SK-N-SH (cell line): ENCODE data around the gene PSAP. TPM values are rescaled to one million over a fixed set of nuclear protein-coding genes. Genes with fewer than 3 reads are reported as not detected.

Experiments
- CTCF ChIA-PET: fragments of 300-600, 350-600 bp; formaldehyde crosslinking; extraction: SDS; loops from one replicate; lab custom pipeline; 2021; lab: Yijun Ruan, JAX
- POLR2A ChIA-PET: fragments of 350-600 bp; sonication (Branson Sonifier 250); formaldehyde crosslinking; extraction: SDS; loops from one replicate; lab custom pipeline; 2020; ENCODE audit warnings: antibody characterized with exemption, inconsistent platforms; lab: Yijun Ruan, JAX
- DNase-seq: peaks from one replicate; pipeline ENCODE4 v3.0.0; 2012
- H2AFZ ChIP-seq: fragments of 200-600 bp; sonication (generic); 2 replicates; pipeline ENCODE4 v1.8.1; 2016; ENCODE audit warnings: antibody characterized with exemption, mild to moderate bottlenecking, low read depth
- H3F3A ChIP-seq: fragments of 200-600 bp; sonication (generic); replicated peaks from 2 replicates; pipeline ENCODE3; 2016; ENCODE audit warnings: antibody characterized with exemption, mild to moderate bottlenecking; ENCODE audit not compliant: insufficient read depth
- H3K27ac ChIP-seq, 2 experiments: fragments of 200-500 bp in 1 of 2; fragments of 200-600 bp in 1 of 2; sonication (Bioruptor generic) in 1 of 2; sonication (generic), shearing (Covaris generic) in 1 of 2; 2 replicates each; pipeline versions ENCODE4 v1.5.1 to v1.6.1; 2014 to 2016; ENCODE audit warnings: low read depth in 2 of 2, inconsistent platforms in 1 of 2, low read length in 1 of 2, mild to moderate bottlenecking in 1 of 2, mixed read lengths in 1 of 2
- H3K27me3 ChIP-seq: fragments of 200-600 bp; sonication (generic), shearing (Covaris generic); 2 replicates; pipeline ENCODE4 v1.6.1; 2016; ENCODE audit warnings: mixed run types; ENCODE audit not compliant: insufficient read depth
- H3K36me3 ChIP-seq, 2 experiments: fragments of 200-500 bp in 1 of 2; fragments of 200-600 bp in 1 of 2; sonication (Bioruptor generic) in 1 of 2; sonication (generic) in 1 of 2; replicated peaks in 1 of 2; 2 replicates each; pipeline versions ENCODE3 to v1.5.1; 2014 to 2016; ENCODE audit warnings: low read length in 1 of 2, mild to moderate bottlenecking in 1 of 2; ENCODE audit not compliant: insufficient read depth in 2 of 2, control insufficient read depth in 1 of 2
- H3K4me1 ChIP-seq, 2 experiments: fragments of 200-500 bp in 1 of 2; fragments of 200-600 bp in 1 of 2; sonication (Bioruptor generic) in 1 of 2; sonication (generic), shearing (Covaris generic) in 1 of 2; 2 replicates each; pipeline versions ENCODE4 v1.5.1 to v1.6.1; 2014 to 2016; ENCODE audit warnings: low read depth in 1 of 2, low read length in 1 of 2, mixed run types in 1 of 2; ENCODE audit not compliant: insufficient read depth in 2 of 2, control insufficient read depth in 1 of 2
- H3K4me2 ChIP-seq: fragments of 200-600 bp; sonication (generic), shearing (Covaris generic); 2 replicates; pipeline ENCODE4 v1.6.1; 2017; ENCODE audit warnings: mixed run types
- H3K4me3 ChIP-seq, 2 experiments: fragments of 200-500 bp in 1 of 2; fragments of 200-600 bp in 1 of 2; sonication (Bioruptor generic) in 1 of 2; sonication (generic), shearing (Covaris generic) in 1 of 2; 2 replicates each; pipeline versions ENCODE4 v1.5.1 to v1.8.1; 2014 to 2016; ENCODE audit warnings: low read depth in 2 of 2, inconsistent platforms in 1 of 2, low read length in 1 of 2, mild to moderate bottlenecking in 1 of 2, mixed read lengths in 1 of 2, moderate library complexity in 1 of 2
- H3K79me2 ChIP-seq: fragments of 200-600 bp; sonication (generic); 2 replicates; pipeline ENCODE4 v1.8.1; 2017; ENCODE audit warnings: mild to moderate bottlenecking; ENCODE audit not compliant: insufficient read depth
- H3K9ac ChIP-seq: fragments of 200-600 bp; sonication (generic); 2 replicates; pipeline ENCODE4 v1.6.1; 2017; ENCODE audit warnings: mixed run types
- H3K9me2 ChIP-seq: fragments of 200-600 bp; sonication (generic); 2 replicates; pipeline ENCODE4 v1.6.1; 2017; ENCODE audit warnings: mixed run types
- H3K9me3 ChIP-seq: fragments of 200-600 bp; sonication (generic); 2 replicates; pipeline ENCODE4 v1.6.1; 2017; ENCODE audit warnings: mixed run types, mild to moderate bottlenecking, moderate library complexity
- H4K20me1 ChIP-seq: fragments of 200-600 bp; sonication (generic); 2 replicates; pipeline ENCODE4 v1.6.1; 2017; ENCODE audit warnings: mild to moderate bottlenecking, mixed run types; ENCODE audit not compliant: insufficient read depth
- ELF1 ChIP-seq: IDR thresholded peaks from 2 replicates; pipeline ENCODE4 v1.4.0; 2012
- FOSL2 ChIP-seq: IDR thresholded peaks from 2 replicates; pipeline ENCODE4 v1.4.0; 2012; ENCODE audit warnings: low read depth, mild to moderate bottlenecking, moderate library complexity, borderline replicate concordance
- FOXM1 ChIP-seq: IDR thresholded peaks from 2 replicates; pipeline ENCODE4 v1.4.0; 2012; ENCODE audit warnings: low read depth, mild to moderate bottlenecking
- GATA2 ChIP-seq: sonication (generic); formaldehyde crosslinking; IDR thresholded peaks from 2 replicates; pipeline ENCODE4 v1.5.0; 2020; ENCODE audit warnings: mild to moderate bottlenecking, missing genetic modification reagents
- MXI1 ChIP-seq: IDR thresholded peaks from 2 replicates; pipeline ENCODE4 v1.6.1; 2012; ENCODE audit warnings: mild to moderate bottlenecking, low read depth, low read length, improper control_type of control experiment
- NFIC ChIP-seq: IDR thresholded peaks from 2 replicates; pipeline ENCODE4 v1.4.0; 2012; ENCODE audit warnings: borderline replicate concordance
- POLR2AphosphoS5 ChIP-seq: IDR thresholded peaks from 2 replicates; pipeline ENCODE4 v1.6.1; 2012; ENCODE audit warnings: low read depth, low read length
- RXRA ChIP-seq: IDR thresholded peaks from 2 replicates; pipeline ENCODE4 v1.4.0; 2012; ENCODE audit warnings: low read depth, mild to moderate bottlenecking, borderline replicate concordance
- SMC3 ChIP-seq: IDR thresholded peaks from 2 replicates; pipeline ENCODE4 v1.6.1; 2012; ENCODE audit warnings: low read depth, low read length, improper control_type of control experiment
- TAF1 ChIP-seq: IDR thresholded peaks from 2 replicates; pipeline ENCODE4 v1.6.1; 2012; ENCODE audit warnings: low read depth, mild to moderate bottlenecking, low read length, moderate library complexity, borderline replicate concordance
- WGBS: methylation state at CpG from one replicate; pipeline ENCODE4 v1.1.6; 2017; ENCODE audit warnings: low lambda C conversion rate; 5-methylcytosine and 5-hydroxymethylcytosine counted together
- polyA plus RNA-seq, 3 experiments: library from polyadenylated mRNA; depleted of rRNA; stranded (reverse); fragments of >200 nt; gene quantifications; 2 replicates each; pipeline ENCODE4 v1.2.3, GENCODE V29; 2012
- TF ChIP-seq, protein P1 (sequence below): fragments of 200-600 bp; sonication (generic); IDR thresholded peaks from 2 replicates; pipeline ENCODE4 v1.6.1; 2017; ENCODE audit warnings: antibody characterized with exemption, mild to moderate bottlenecking, moderate library complexity
- TF ChIP-seq, protein P2 (sequence below): IDR thresholded peaks from 2 replicates; pipeline ENCODE4 v1.4.0; 2012; ENCODE audit warnings: low read depth
- TF ChIP-seq, protein P3 (sequence below): IDR thresholded peaks from 2 replicates; pipeline ENCODE4 v1.6.1; 2012; ENCODE audit warnings: mild to moderate bottlenecking, low read depth, low read length, moderate library complexity
- TF ChIP-seq, protein P4 (sequence below): IDR thresholded peaks from 2 replicates; pipeline ENCODE4 v1.4.0; 2012; ENCODE audit warnings: low read depth, borderline replicate concordance
- TF ChIP-seq, protein P5 (sequence below): IDR thresholded peaks from 2 replicates; pipeline ENCODE4; 2012

PSAP gene
- polyA plus RNA-seq, 1 of the 3 experiments (the other 2 are of a cell fraction): 1,647 TPM

DNA sequence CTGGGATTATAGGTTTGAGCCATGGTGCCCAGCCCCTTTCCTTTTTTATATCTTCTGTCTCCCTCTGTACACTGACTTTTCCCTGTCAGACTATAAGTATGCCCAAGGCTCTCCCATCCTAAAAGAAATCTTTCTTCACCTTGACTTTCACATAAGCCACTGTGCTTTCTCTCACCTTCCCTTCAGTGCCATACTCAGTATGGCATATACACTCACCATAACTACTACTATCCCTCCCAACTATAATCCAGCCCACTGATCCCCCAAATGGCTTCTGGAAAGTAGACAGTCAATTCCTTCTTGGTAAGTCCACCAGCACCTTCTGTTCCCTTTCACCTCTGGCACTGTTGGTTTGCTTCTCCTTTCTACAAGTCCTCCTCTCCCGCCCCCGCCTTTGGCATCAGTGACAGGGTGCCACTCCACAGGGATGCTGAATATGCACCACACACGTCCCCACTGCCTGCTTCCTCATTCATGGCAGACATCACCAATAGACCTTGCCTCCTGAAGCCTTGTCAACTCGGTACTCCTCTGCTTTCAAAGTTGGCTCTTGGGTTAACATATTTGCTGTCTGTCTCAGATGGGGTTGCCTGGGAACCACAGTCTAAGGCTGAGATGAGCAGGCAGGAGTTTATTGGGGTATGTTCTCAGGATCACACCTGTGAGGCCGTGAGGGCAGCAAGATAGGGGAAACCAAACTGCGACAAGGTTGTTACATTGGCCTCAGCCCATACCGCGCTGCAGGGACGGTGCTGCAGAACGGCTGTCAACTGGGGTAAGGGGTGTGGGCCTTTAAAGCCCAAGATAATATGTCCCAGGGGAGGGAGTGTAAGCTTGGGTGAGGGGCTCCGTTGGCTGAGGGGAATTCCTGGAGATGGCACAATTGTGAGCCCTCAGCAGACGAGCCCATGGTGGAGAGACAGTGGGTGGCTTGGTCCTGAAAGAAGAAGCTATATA is 7.2 kb upstream of the PSAP start:
- Histone ChIP-seq H4K20me1 (no peaks in the 10 kb centered on the region), H3K9ac (no peak overlapping the region), H3K79me2 (no peaks in the 10 kb centered on the region), H3K4me1 (peaks cover 12 to 24% of the 10 kb centered on the region in 2 experiments; a peak in 3 of 4 replicates), H3K4me3 (no peak overlapping the region), H3K4me2 (no peak overlapping the region), H3K9me3 (no peaks in the 10 kb centered on the region), H3K9me2 (no peaks in the 10 kb centered on the region), H3K36me3 (no peaks in the 10 kb centered on the region), H3F3A (peaks cover 31% of the 10 kb centered on the region), H2AFZ (no peak overlapping the region), H3K27me3 (no peaks in the 10 kb centered on the region), H3K27ac (no peak overlapping the region)
- ChIA-PET CTCF (interaction anchor here (1.0 to 3.5 kb wide), 2 partner anchors 25 to 38 kb away, joined by 5 to 26 read pairs; no protein-coding TSS in a partner anchor), POLR2A (no interaction called here)
- DNase-seq: no peak
- WGBS: 91% methylated on average over 12 of the region's 12 CpGs
- TF ChIP-seq, protein P1, sequence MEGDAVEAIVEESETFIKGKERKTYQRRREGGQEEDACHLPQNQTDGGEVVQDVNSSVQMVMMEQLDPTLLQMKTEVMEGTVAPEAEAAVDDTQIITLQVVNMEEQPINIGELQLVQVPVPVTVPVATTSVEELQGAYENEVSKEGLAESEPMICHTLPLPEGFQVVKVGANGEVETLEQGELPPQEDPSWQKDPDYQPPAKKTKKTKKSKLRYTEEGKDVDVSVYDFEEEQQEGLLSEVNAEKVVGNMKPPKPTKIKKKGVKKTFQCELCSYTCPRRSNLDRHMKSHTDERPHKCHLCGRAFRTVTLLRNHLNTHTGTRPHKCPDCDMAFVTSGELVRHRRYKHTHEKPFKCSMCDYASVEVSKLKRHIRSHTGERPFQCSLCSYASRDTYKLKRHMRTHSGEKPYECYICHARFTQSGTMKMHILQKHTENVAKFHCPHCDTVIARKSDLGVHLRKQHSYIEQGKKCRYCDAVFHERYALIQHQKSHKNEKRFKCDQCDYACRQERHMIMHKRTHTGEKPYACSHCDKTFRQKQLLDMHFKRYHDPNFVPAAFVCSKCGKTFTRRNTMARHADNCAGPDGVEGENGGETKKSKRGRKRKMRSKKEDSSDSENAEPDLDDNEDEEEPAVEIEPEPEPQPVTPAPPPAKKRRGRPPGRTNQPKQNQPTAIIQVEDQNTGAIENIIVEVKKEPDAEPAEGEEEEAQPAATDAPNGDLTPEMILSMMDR: no peak
- TF ChIP-seq, protein P2, sequence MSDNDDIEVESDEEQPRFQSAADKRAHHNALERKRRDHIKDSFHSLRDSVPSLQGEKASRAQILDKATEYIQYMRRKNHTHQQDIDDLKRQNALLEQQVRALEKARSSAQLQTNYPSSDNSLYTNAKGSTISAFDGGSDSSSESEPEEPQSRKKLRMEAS: no peak
- TF ChIP-seq FOXM1 (no peak), NFIC (no peak), MXI1 (no peak), FOSL2 (no peak), POLR2AphosphoS5 (no peak), GATA2 (no peak), SMC3 (no peak), RXRA (no peak), ELF1 (no peak), TAF1 (no peak)
- TF ChIP-seq, protein P3, sequence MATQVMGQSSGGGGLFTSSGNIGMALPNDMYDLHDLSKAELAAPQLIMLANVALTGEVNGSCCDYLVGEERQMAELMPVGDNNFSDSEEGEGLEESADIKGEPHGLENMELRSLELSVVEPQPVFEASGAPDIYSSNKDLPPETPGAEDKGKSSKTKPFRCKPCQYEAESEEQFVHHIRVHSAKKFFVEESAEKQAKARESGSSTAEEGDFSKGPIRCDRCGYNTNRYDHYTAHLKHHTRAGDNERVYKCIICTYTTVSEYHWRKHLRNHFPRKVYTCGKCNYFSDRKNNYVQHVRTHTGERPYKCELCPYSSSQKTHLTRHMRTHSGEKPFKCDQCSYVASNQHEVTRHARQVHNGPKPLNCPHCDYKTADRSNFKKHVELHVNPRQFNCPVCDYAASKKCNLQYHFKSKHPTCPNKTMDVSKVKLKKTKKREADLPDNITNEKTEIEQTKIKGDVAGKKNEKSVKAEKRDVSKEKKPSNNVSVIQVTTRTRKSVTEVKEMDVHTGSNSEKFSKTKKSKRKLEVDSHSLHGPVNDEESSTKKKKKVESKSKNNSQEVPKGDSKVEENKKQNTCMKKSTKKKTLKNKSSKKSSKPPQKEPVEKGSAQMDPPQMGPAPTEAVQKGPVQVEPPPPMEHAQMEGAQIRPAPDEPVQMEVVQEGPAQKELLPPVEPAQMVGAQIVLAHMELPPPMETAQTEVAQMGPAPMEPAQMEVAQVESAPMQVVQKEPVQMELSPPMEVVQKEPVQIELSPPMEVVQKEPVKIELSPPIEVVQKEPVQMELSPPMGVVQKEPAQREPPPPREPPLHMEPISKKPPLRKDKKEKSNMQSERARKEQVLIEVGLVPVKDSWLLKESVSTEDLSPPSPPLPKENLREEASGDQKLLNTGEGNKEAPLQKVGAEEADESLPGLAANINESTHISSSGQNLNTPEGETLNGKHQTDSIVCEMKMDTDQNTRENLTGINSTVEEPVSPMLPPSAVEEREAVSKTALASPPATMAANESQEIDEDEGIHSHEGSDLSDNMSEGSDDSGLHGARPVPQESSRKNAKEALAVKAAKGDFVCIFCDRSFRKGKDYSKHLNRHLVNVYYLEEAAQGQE: no peak
- TF ChIP-seq, protein P4, sequence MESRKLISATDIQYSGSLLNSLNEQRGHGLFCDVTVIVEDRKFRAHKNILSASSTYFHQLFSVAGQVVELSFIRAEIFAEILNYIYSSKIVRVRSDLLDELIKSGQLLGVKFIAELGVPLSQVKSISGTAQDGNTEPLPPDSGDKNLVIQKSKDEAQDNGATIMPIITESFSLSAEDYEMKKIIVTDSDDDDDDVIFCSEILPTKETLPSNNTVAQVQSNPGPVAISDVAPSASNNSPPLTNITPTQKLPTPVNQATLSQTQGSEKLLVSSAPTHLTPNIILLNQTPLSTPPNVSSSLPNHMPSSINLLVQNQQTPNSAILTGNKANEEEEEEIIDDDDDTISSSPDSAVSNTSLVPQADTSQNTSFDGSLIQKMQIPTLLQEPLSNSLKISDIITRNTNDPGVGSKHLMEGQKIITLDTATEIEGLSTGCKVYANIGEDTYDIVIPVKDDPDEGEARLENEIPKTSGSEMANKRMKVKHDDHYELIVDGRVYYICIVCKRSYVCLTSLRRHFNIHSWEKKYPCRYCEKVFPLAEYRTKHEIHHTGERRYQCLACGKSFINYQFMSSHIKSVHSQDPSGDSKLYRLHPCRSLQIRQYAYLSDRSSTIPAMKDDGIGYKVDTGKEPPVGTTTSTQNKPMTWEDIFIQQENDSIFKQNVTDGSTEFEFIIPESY: no peak
- TF ChIP-seq, protein P5, sequence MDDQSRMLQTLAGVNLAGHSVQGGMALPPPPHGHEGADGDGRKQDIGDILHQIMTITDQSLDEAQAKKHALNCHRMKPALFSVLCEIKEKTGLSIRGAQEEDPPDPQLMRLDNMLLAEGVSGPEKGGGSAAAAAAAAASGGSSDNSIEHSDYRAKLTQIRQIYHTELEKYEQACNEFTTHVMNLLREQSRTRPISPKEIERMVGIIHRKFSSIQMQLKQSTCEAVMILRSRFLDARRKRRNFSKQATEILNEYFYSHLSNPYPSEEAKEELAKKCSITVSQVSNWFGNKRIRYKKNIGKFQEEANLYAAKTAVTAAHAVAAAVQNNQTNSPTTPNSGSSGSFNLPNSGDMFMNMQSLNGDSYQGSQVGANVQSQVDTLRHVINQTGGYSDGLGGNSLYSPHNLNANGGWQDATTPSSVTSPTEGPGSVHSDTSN: no peak
